Measurements from ENCODE around the gene C6orf52. TPM values are rescaled to one million over a fixed set of nuclear protein-coding genes. Genes with fewer than 3 reads are reported as not detected.
"Not testable (repeated sequence)": the region's sequence is repeated elsewhere in the genome, so short reads cannot be mapped to it uniquely, and the experiment has no call there.

The C6orf52 gene
- total RNA-seq, 1 donor from 2014 or later = 2.9 TPM

GRCh38 chr6:10722570-10722819 lies 28.1 kb upstream of the C6orf52 start:
- peaks cover 10% of the 10 kb centered on the region for H4K20me1 ChIP-seq (ENCODE audit: insufficient read depth, low read length)
- DNase-seq (ENCODE audit: low read depth) (no peak), FAIRE-seq (no peak)
- peaks cover 18% of the 10 kb centered on the region for H3K36me3 Mint-ChIP-seq (ENCODE audit: low read depth, unreplicated experiment)
- H3K36me3 ChIP-seq (ENCODE audit: insufficient read depth, low read length) = no peaks in the 10 kb centered on the region
- peak overlapping the region; percentile 98 for H3K9ac ChIP-seq (ENCODE audit: low read length)
- H3K27me3 ChIP-seq (ENCODE audit: insufficient read depth, low read length) = no peaks in the 10 kb centered on the region
- peaks cover 15% of the 10 kb centered on the region for H3K4me1 ChIP-seq (ENCODE audit: insufficient read depth, low read length)
- H3K79me2 ChIP-seq (ENCODE audit: insufficient read depth, low read length) = peaks cover 31% of the 10 kb centered on the region
- H3K27ac Mint-ChIP-seq (ENCODE audit: unreplicated experiment) = peak overlapping the region; percentile 92
- H3K27me3 Mint-ChIP-seq (ENCODE audit: low read depth, unreplicated experiment) = no peaks in the 10 kb centered on the region
- peaks cover 8% of the 10 kb centered on the region for H3K9me3 Mint-ChIP-seq (ENCODE audit: unreplicated experiment)
- H3K27ac ChIP-seq (ENCODE audit: low read depth, low read length) = peak overlapping the region; percentile 87
- TF ChIP-seq EZH2 (IDR thresholded peaks at IDR 0.05; ENCODE audit: insufficient read depth, low read length) = no peak
- no peak for TF ChIP-seq CTCF (IDR thresholded peaks at IDR 0.05; ENCODE audit: insufficient read depth, low read depth, low read length)
- peak overlapping the region; percentile 87 for H2AFZ ChIP-seq (ENCODE audit: low read depth, low read length)
- peak overlapping the region; percentile 93 for H3K4me3 ChIP-seq (ENCODE audit: insufficient read depth, low read depth, low read length)
- peak overlapping the region; percentile 97 for H3K4me3 Mint-ChIP-seq (ENCODE audit: unreplicated experiment)
- no peaks in the 10 kb centered on the region for H3K9me3 ChIP-seq (ENCODE audit: insufficient read depth, low read depth, low read length)
- peak overlapping the region; percentile 90 for H3K4me2 ChIP-seq (ENCODE audit: low read length)
- peaks cover 30% of the 10 kb centered on the region for H3K4me1 Mint-ChIP-seq (ENCODE audit: low read depth, unreplicated experiment)

GRCh38 chr6:10721850-10722569 lies 27.6 kb upstream of the C6orf52 start:
- peaks cover 8% of the 10 kb centered on the region for H3K9me3 Mint-ChIP-seq (ENCODE audit: unreplicated experiment)
- H3K27ac Mint-ChIP-seq (ENCODE audit: unreplicated experiment) = peak overlapping the region; percentile 92
- Histone ChIP-seq H3K79me2 (ENCODE audit: insufficient read depth, low read length) (peaks cover 31% of the 10 kb centered on the region), H4K20me1 (ENCODE audit: insufficient read depth, low read length) (peaks cover 10% of the 10 kb centered on the region), H3K36me3 (ENCODE audit: insufficient read depth, low read length) (no peaks in the 10 kb centered on the region), H3K9ac (ENCODE audit: low read length) (peak overlapping the region; percentile 98), H3K27me3 (ENCODE audit: insufficient read depth, low read length) (no peaks in the 10 kb centered on the region), H3K9me3 (ENCODE audit: insufficient read depth, low read depth, low read length) (no peaks in the 10 kb centered on the region), H3K27ac (ENCODE audit: low read depth, low read length) (peak overlapping the region; percentile 87), H3K4me2 (ENCODE audit: low read length) (peak overlapping the region; percentile 90), H3K4me3 (ENCODE audit: insufficient read depth, low read depth, low read length) (peak overlapping the region; percentile 93), H2AFZ (ENCODE audit: low read depth, low read length) (peak overlapping the region; percentile 87), H3K4me1 (ENCODE audit: insufficient read depth, low read length) (peaks cover 15% of the 10 kb centered on the region)
- peaks cover 17% of the 10 kb centered on the region for H3K36me3 Mint-ChIP-seq (ENCODE audit: low read depth, unreplicated experiment)
- peak overlapping the region; percentile 97 for H3K4me3 Mint-ChIP-seq (ENCODE audit: unreplicated experiment)
- FAIRE-seq (no peak), DNase-seq (ENCODE audit: low read depth) (no peak)
- peaks cover 30% of the 10 kb centered on the region for H3K4me1 Mint-ChIP-seq (ENCODE audit: low read depth, unreplicated experiment)
- H3K27me3 Mint-ChIP-seq (ENCODE audit: low read depth, unreplicated experiment) = no peaks in the 10 kb centered on the region
- TF ChIP-seq CTCF (IDR thresholded peaks at IDR 0.05; ENCODE audit: insufficient read depth, low read depth, low read length) = no peak
- TF ChIP-seq EZH2 (IDR thresholded peaks at IDR 0.05; ENCODE audit: insufficient read depth, low read length) = no peak

- not testable (repeated sequence) for H3K9me3 ChIP-seq (ENCODE audit: insufficient read depth, low read depth, low read length); H4K20me1 ChIP-seq (ENCODE audit: insufficient read depth, low read length); H3K4me3 ChIP-seq (ENCODE audit: insufficient read depth, low read depth, low read length); H3K27me3 ChIP-seq (ENCODE audit: insufficient read depth, low read length); H2AFZ ChIP-seq (ENCODE audit: low read depth, low read length); H3K9ac ChIP-seq (ENCODE audit: low read length); H3K9me3 Mint-ChIP-seq (ENCODE audit: unreplicated experiment); H3K27ac Mint-ChIP-seq (ENCODE audit: unreplicated experiment); H3K27me3 Mint-ChIP-seq (ENCODE audit: low read depth, unreplicated experiment); H3K36me3 ChIP-seq (ENCODE audit: insufficient read depth, low read length); H3K27ac ChIP-seq (ENCODE audit: low read depth, low read length); DNase-seq (ENCODE audit: low read depth); FAIRE-seq
- peak overlapping the region; percentile 67 for H3K4me2 ChIP-seq (ENCODE audit: low read length)
- Mint-ChIP-seq H3K4me1 (ENCODE audit: low read depth, unreplicated experiment) (peaks cover 30% of the 10 kb centered on the region), H3K4me3 (ENCODE audit: unreplicated experiment) (peak overlapping the region; percentile 97), H3K36me3 (ENCODE audit: low read depth, unreplicated experiment) (peaks cover 13% of the 10 kb centered on the region)
- H3K79me2 ChIP-seq (ENCODE audit: insufficient read depth, low read length) = peaks cover 31% of the 10 kb centered on the region
- H3K4me1 ChIP-seq (ENCODE audit: insufficient read depth, low read length) = peaks cover 15% of the 10 kb centered on the region
Measured at GRCh38 chr6:10720960-10721849, 26.8 kb upstream of the C6orf52 start.
